OCI-LY1 (cell line): ENCODE results near the gene TMEM63B.

Experiments used
- EZH2 ChIP-seq: fragments of 200-600 bp; sonication (generic), shearing (Covaris generic); IDR thresholded peaks from 2 replicates; pipeline ENCODE4 v1.8.0; 2017; ENCODE audit warnings: borderline replicate concordance, mixed run types, mild to moderate bottlenecking, antibody characterized with exemption, low read length, moderate library complexity, mixed read lengths
- TF ChIP-seq, protein P1 (sequence below): fragments of 200-600 bp; sonication (generic), shearing (Covaris generic); IDR thresholded peaks from 2 replicates; pipeline ENCODE4 v1.5.1; 2017; ENCODE audit warnings: mild to moderate bottlenecking, antibody characterized with exemption, low read length, moderate library complexity, mixed read lengths

DNA sequence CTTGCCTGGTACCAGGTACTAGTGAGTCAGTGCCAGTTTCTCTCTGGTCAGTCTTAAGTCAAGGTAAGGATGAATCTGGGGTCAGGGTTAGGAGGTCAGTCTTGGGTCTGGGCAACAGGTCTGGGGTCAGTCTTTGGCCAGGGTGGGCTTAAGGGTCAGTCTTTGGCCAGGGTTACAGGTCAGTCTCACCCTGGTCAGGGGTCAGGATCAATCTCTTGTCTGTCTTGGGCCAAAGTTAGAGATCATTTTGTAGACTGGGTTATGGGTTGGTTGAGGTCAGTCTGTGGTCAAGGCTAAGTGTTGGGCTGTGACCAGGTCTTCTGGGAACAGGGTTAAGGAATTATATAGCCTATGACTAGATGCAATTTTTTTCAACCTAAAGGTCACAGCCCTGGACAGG is 18.5 kb downstream of the TMEM63B start:
- TF ChIP-seq, protein P1, sequence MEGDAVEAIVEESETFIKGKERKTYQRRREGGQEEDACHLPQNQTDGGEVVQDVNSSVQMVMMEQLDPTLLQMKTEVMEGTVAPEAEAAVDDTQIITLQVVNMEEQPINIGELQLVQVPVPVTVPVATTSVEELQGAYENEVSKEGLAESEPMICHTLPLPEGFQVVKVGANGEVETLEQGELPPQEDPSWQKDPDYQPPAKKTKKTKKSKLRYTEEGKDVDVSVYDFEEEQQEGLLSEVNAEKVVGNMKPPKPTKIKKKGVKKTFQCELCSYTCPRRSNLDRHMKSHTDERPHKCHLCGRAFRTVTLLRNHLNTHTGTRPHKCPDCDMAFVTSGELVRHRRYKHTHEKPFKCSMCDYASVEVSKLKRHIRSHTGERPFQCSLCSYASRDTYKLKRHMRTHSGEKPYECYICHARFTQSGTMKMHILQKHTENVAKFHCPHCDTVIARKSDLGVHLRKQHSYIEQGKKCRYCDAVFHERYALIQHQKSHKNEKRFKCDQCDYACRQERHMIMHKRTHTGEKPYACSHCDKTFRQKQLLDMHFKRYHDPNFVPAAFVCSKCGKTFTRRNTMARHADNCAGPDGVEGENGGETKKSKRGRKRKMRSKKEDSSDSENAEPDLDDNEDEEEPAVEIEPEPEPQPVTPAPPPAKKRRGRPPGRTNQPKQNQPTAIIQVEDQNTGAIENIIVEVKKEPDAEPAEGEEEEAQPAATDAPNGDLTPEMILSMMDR: no peak
- TF ChIP-seq EZH2: no peak
